MM.1S (cell line): ENCODE measurements around the gene TRAPPC3.

Experiments used
- DNase-seq: peaks from one replicate; pipeline ENCODE4 v3.0.0-alpha.2; 2015
- H2AFZ ChIP-seq: fragments of 300-600 bp; sonication (generic); 2 replicates; pipeline ENCODE4 v1.6.0; 2016; ENCODE audit warnings: antibody characterized with exemption, low read length
- H3F3A ChIP-seq: fragments of 300-600 bp; sonication (generic); 2 replicates; pipeline ENCODE4 v1.6.1; 2016; ENCODE audit warnings: mild to moderate bottlenecking, antibody characterized with exemption, low read length, moderate library complexity, mixed read lengths; ENCODE audit not compliant: insufficient read depth
- H3K27ac ChIP-seq: fragments of 300-600 bp; sonication (generic); 2 replicates; pipeline ENCODE4 v1.5.1; 2016; ENCODE audit warnings: mild to moderate bottlenecking, low read length
- H3K27me3 ChIP-seq: fragments of 300-600 bp; sonication (generic); replicated peaks from 2 replicates; pipeline ENCODE4 v1.6.0; 2016; ENCODE audit warnings: low read length; ENCODE audit not compliant: insufficient read depth
- H3K36me3 ChIP-seq: fragments of 300-600 bp; sonication (generic); replicated peaks from 2 replicates; pipeline ENCODE4 v1.6.1; 2016; ENCODE audit warnings: mild to moderate bottlenecking, low read length, mixed read lengths; ENCODE audit not compliant: insufficient read depth
- H3K4me1 ChIP-seq: fragments of 300-600 bp; sonication (generic); 2 replicates; pipeline ENCODE4 v1.6.1; 2016; ENCODE audit warnings: low read length, mixed read lengths
- H3K4me2 ChIP-seq: fragments of 300-600 bp; sonication (generic); 2 replicates; pipeline ENCODE4 v1.6.0; 2016; ENCODE audit warnings: low read depth, low read length
- H3K4me3 ChIP-seq: fragments of 300-600 bp; sonication (generic); 2 replicates; pipeline ENCODE4 v1.5.1; 2016; ENCODE audit warnings: low read length, mixed read lengths
- H3K79me2 ChIP-seq: fragments of 300-600 bp; sonication (generic); 2 replicates; pipeline ENCODE4 v1.6.1; 2016; ENCODE audit warnings: mixed run types, low read length, mixed read lengths
- H3K9ac ChIP-seq: fragments of 300-600 bp; sonication (generic); 2 replicates; pipeline ENCODE4 v1.6.1; 2016; ENCODE audit warnings: low read length, mixed read lengths
- H3K9me2 ChIP-seq: fragments of 300-600 bp; sonication (generic); replicated peaks from 2 replicates; pipeline ENCODE4 v1.6.1; 2016; ENCODE audit warnings: mild to moderate bottlenecking, low read length, mixed read lengths; ENCODE audit not compliant: insufficient read depth
- H3K9me3 ChIP-seq: fragments of 300-600 bp; sonication (generic); replicated peaks from 2 replicates; pipeline ENCODE4 v1.6.1; 2016; ENCODE audit warnings: mild to moderate bottlenecking, low read length, mixed read lengths; ENCODE audit not compliant: insufficient read depth
- H4K20me1 ChIP-seq: fragments of 300-600 bp; sonication (generic); 2 replicates; pipeline ENCODE4 v1.6.1; 2016; ENCODE audit warnings: mild to moderate bottlenecking, low read length, moderate library complexity, mixed read lengths; ENCODE audit not compliant: insufficient read depth
- EZH2 ChIP-seq: fragments of 300-600 bp; sonication (generic); optimal IDR thresholded peaks from 2 replicates; pipeline ENCODE3; 2017; ENCODE audit warnings: low read depth, mild to moderate bottlenecking, antibody characterized with exemption, low read length, mixed read lengths
- EZH2phosphoT487 ChIP-seq: fragments of 300-600 bp; sonication (generic); IDR thresholded peaks from 2 replicates; pipeline ENCODE4 v1.6.1; 2018; ENCODE audit warnings: antibody characterized with exemption, low read length
- TF ChIP-seq, protein P1 (sequence below): fragments of 300-600 bp; sonication (generic); IDR thresholded peaks from 2 replicates; pipeline ENCODE4 v1.5.1; 2016; ENCODE audit warnings: antibody characterized with exemption, low read length, mixed read lengths

The TRAPPC3 gene

DNA sequence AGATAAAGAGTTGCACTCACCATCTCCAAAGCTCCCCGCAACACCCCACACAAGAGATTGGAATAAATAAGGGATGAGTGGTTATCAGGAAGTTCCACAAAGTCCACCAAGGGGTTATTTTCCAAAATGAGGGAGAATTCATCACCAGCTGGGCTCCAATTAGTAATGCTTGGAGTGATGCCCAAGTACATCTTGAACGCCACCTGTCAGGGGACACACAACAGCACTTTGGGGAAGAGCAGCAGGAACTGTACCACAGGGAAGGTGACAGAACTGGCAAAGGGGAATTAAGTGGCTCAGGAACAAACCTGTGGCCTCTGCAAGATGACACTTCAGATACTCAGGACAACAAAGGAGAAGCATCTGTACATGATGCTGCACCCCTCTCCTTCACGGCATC is 11.5 kb downstream of the TRAPPC3 start:
- H3K9me3 ChIP-seq = no peaks in the 10 kb centered on the region
- no peaks in the 10 kb centered on the region for H4K20me1 ChIP-seq
- no peak for TF ChIP-seq EZH2phosphoT487
- no peak for TF ChIP-seq EZH2
- TF ChIP-seq, protein P1, sequence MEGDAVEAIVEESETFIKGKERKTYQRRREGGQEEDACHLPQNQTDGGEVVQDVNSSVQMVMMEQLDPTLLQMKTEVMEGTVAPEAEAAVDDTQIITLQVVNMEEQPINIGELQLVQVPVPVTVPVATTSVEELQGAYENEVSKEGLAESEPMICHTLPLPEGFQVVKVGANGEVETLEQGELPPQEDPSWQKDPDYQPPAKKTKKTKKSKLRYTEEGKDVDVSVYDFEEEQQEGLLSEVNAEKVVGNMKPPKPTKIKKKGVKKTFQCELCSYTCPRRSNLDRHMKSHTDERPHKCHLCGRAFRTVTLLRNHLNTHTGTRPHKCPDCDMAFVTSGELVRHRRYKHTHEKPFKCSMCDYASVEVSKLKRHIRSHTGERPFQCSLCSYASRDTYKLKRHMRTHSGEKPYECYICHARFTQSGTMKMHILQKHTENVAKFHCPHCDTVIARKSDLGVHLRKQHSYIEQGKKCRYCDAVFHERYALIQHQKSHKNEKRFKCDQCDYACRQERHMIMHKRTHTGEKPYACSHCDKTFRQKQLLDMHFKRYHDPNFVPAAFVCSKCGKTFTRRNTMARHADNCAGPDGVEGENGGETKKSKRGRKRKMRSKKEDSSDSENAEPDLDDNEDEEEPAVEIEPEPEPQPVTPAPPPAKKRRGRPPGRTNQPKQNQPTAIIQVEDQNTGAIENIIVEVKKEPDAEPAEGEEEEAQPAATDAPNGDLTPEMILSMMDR = no peak
- no peaks in the 10 kb centered on the region for H3K27me3 ChIP-seq
- no peak for DNase-seq
- H3K36me3 ChIP-seq = 0 out of 2 replicates have a peak, but pooled peaks cover 4% of the 10 kb centered on the region
- no peaks in the 10 kb centered on the region for H3K9me2 ChIP-seq
- no peak overlapping the region for H3K4me3 ChIP-seq
- H3K9ac ChIP-seq = no peak overlapping the region
- H3K4me2 ChIP-seq = no peak overlapping the region
- peaks cover 25% of the 10 kb centered on the region for H3K79me2 ChIP-seq
- no peaks in the 10 kb centered on the region for H3K4me1 ChIP-seq
- H3K27ac ChIP-seq = no peak overlapping the region
- H3F3A ChIP-seq = no peaks in the 10 kb centered on the region
- no peak overlapping the region for H2AFZ ChIP-seq

DNA sequence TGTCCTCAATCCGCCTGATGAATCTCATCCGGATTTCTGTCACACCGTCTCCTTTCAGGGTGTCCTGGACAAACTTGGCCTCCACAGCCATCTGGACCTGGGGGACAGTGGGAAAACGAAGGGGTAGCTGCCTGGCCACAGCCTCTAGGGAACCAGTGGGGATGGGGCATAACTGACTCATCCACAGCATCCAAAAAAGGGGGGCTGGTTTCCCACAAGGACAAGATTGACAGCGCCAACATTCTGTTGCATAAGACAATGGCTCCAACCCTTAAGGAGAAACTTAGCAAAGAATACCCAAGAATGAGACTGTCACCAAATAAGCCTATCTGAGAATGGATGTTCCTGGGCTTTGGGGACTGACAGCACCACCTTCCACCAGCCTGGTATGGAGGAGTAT is 12.1 kb downstream of the TRAPPC3 start:
- TF ChIP-seq EZH2 = no peak
- no peak for TF ChIP-seq EZH2phosphoT487
- TF ChIP-seq, protein P1 = no peak
- DNase-seq = no peak
- no peaks in the 10 kb centered on the region for H3K27me3 ChIP-seq
- H3K9me3 ChIP-seq = no peaks in the 10 kb centered on the region
- H3K79me2 ChIP-seq = peaks cover 19% of the 10 kb centered on the region
- no peak overlapping the region for H3K4me2 ChIP-seq
- H3K4me1 ChIP-seq = no peaks in the 10 kb centered on the region
- H3K9ac ChIP-seq = no peak overlapping the region
- no peak overlapping the region for H3K4me3 ChIP-seq
- H3F3A ChIP-seq = no peaks in the 10 kb centered on the region
- H3K27ac ChIP-seq = no peak overlapping the region
- 0 out of 2 replicates have a peak, but pooled peaks cover 4% of the 10 kb centered on the region for H3K36me3 ChIP-seq
- H2AFZ ChIP-seq = no peak overlapping the region
- no peaks in the 10 kb centered on the region for H4K20me1 ChIP-seq
- no peaks in the 10 kb centered on the region for H3K9me2 ChIP-seq

DNA sequence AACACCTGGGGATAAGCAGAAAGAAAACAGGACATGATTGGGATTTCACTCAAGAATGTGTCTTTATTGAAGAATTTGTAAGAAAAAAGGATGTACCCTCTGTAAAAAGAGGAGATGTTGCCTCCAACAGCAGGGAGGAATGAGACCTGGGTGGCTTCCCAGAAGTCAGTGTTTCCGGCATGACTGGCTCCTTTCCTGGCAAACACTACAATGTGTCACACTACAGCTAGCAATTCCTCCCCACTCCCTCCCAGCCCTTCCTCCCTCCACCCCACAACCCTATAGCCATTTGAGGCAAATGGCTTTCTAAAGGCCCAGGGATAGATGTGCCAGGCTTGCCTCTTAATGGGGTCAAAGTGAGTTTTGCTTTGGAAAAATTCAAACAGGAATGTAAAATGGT is 12.8 kb downstream of the TRAPPC3 start:
- DNase-seq = no peak

More for the DNA sequence above, 12.8 kb downstream of the TRAPPC3 start:
- Histone ChIP-seq H3K36me3 (0 out of 2 replicates have a peak, but pooled peaks cover 4% of the 10 kb centered on the region), H3K4me1 (no peaks in the 10 kb centered on the region), H3K9me2 (no peaks in the 10 kb centered on the region), H4K20me1 (no peaks in the 10 kb centered on the region), H3K9me3 (no peaks in the 10 kb centered on the region), H3K27ac (no peak overlapping the region), H3F3A (no peaks in the 10 kb centered on the region), H3K4me2 (no peak overlapping the region), H3K27me3 (no peaks in the 10 kb centered on the region), H3K4me3 (no peak overlapping the region), H3K79me2 (peaks cover 15% of the 10 kb centered on the region), H2AFZ (no peak overlapping the region), H3K9ac (no peak overlapping the region)
- TF ChIP-seq EZH2phosphoT487 (no peak), EZH2 (no peak)
- TF ChIP-seq, protein P1 = no peak
